ENCODE results near the gene TNFRSF6B.

GRCh38 chr20:63657937-63658748 is 38.3 kb upstream of the TNFRSF6B start, which contains the start of gene RTEL1:
- TF ChIP-seq TOX (CRISPR knock-in tag; IDR thresholded peaks at IDR 0.05; ENCODE audit: borderline replicate concordance): no peak
- TF ChIP-seq POU6F1 (CRISPR knock-in tag; IDR thresholded peaks at IDR 0.05; ENCODE audit: borderline replicate concordance, low read depth): no peak
- TF ChIP-seq PATZ1 (CRISPR knock-in tag; IDR thresholded peaks at IDR 0.05; ENCODE audit: borderline replicate concordance): no peak
- no peak for TF ChIP-seq TCF4 (CRISPR knock-in tag; IDR thresholded peaks at IDR 0.05; ENCODE audit: borderline replicate concordance)

Data from SK-N-SH treated with all-trans-retinoic acid at 6 μM for 48 hours (cell line).